GM23338 (cell line): Measurements from ENCODE around the gene KLHL18. TPM values are rescaled to one million over a fixed set of nuclear protein-coding genes. Genes with fewer than 3 reads are reported as not detected.

Source experiments
- ATAC-seq: fragments of 200-7000 bp; cut with Tn5 transposase; 3 replicates; pipeline ENCODE4 v1.9.1; 2020
- DNase-seq: peaks from one replicate; pipeline ENCODE4 v3.0.0-alpha.2; 2015; ENCODE audit warnings: low spot score
- H2AFZ ChIP-seq: fragments of 200-600 bp; sonication (generic); 2 replicates; pipeline ENCODE4 v1.8.0; 2016; ENCODE audit warnings: antibody characterized with exemption, mild to moderate bottlenecking, moderate library complexity
- H3F3A ChIP-seq: fragments of 200-600 bp; sonication (generic); replicated peaks from 2 replicates; pipeline ENCODE4 v1.8.0; 2017; ENCODE audit warnings: antibody characterized with exemption, mixed run types, low read depth
- H3K27ac ChIP-seq: fragments of 200-600 bp; sonication (generic); 2 replicates; pipeline ENCODE4 v1.6.1; 2016; ENCODE audit warnings: low read depth
- H3K27me3 ChIP-seq: fragments of 200-600 bp; sonication (generic); 2 replicates; pipeline ENCODE4 v1.8.0; 2016; ENCODE audit warnings: mild to moderate bottlenecking, mixed run types, moderate library complexity; ENCODE audit not compliant: insufficient read depth
- H3K36me3 ChIP-seq: fragments of 200-600 bp; sonication (generic); 2 replicates; pipeline ENCODE4 v1.8.0; 2016; ENCODE audit warnings: mild to moderate bottlenecking; ENCODE audit not compliant: insufficient read depth
- H3K4me1 ChIP-seq: fragments of 200-600 bp; sonication (generic); 2 replicates; pipeline ENCODE4 v1.8.0; 2016; ENCODE audit warnings: mild to moderate bottlenecking, moderate library complexity; ENCODE audit not compliant: insufficient read depth
- H3K4me2 ChIP-seq: fragments of 200-600 bp; sonication (generic); 2 replicates; pipeline ENCODE4 v1.7.1; 2017; ENCODE audit warnings: mixed run types
- H3K4me3 ChIP-seq: fragments of 200-600 bp; sonication (generic); 2 replicates; pipeline ENCODE4 v1.6.1; 2016; ENCODE audit warnings: mixed run types
- H3K79me2 ChIP-seq: fragments of 200-600 bp; sonication (generic); replicated peaks from 2 replicates; pipeline ENCODE4 v1.8.0; 2017; ENCODE audit warnings: mild to moderate bottlenecking; ENCODE audit not compliant: insufficient read depth
- H3K9me2 ChIP-seq: fragments of 200-600 bp; sonication (generic); 2 replicates; pipeline ENCODE4 v1.8.0; 2017; ENCODE audit not compliant: insufficient read depth
- H4K20me1 ChIP-seq: fragments of 200-600 bp; sonication (generic); replicated peaks from 2 replicates; pipeline ENCODE4 v1.8.0; 2017; ENCODE audit warnings: mild to moderate bottlenecking; ENCODE audit not compliant: insufficient read depth
- H3K27ac Mint-ChIP-seq: 2 replicates; pipeline ENCODE4 v1.8.0; 2020; ENCODE audit warnings: inconsistent platforms, mild to moderate bottlenecking, moderate library complexity, mixed read lengths
- H3K27me3 Mint-ChIP-seq: 3 replicates; pipeline ENCODE4 v1.8.0; 2022; ENCODE audit warnings: low read depth, mild to moderate bottlenecking, moderate library complexity, mixed read lengths, inconsistent platforms; ENCODE audit not compliant: insufficient read depth, poor library complexity
- H3K36me3 Mint-ChIP-seq: 3 replicates; pipeline ENCODE4 v1.8.0; 2021; ENCODE audit warnings: low read depth, mild to moderate bottlenecking, inconsistent platforms, moderate library complexity, mixed read lengths
- H3K4me1 Mint-ChIP-seq: 3 replicates; pipeline ENCODE4 v1.8.0; 2020; ENCODE audit warnings: mild to moderate bottlenecking, inconsistent platforms, mixed read lengths
- H3K4me3 Mint-ChIP-seq: 3 replicates; pipeline ENCODE4 v1.8.0; 2021; ENCODE audit warnings: moderate library complexity, mild to moderate bottlenecking, inconsistent platforms, mixed read lengths
- H3K9me3 Mint-ChIP-seq: 3 replicates; pipeline ENCODE4 v1.8.0; 2020; ENCODE audit warnings: moderate library complexity, mild to moderate bottlenecking, inconsistent platforms, mixed read lengths
- CREB1 ChIP-seq: fragments of 250-450 bp; sonication (Bioruptor Pico); IDR thresholded peaks from 2 replicates; pipeline ENCODE4 v1.5.0; 2020; ENCODE audit warnings: low read depth, mild to moderate bottlenecking, moderate library complexity
- EZH2 ChIP-seq: fragments of 200-600 bp; sonication (generic); IDR thresholded peaks from one replicate; pipeline ENCODE4 v1.8.0; 2017; ENCODE audit warnings: antibody characterized with exemption, mild to moderate bottlenecking, low read depth; ENCODE audit not compliant: unreplicated experiment
- EZH2phosphoT487 ChIP-seq: fragments of 200-600 bp; sonication (generic); IDR thresholded peaks from one replicate; pipeline ENCODE4 v1.8.1; 2018; ENCODE audit warnings: antibody characterized with exemption; ENCODE audit not compliant: unreplicated experiment
- JUNB ChIP-seq: IDR thresholded peaks from one replicate; pipeline ENCODE4 v1.6.1; 2016; ENCODE audit warnings: antibody characterized with exemption; ENCODE audit not compliant: unreplicated experiment
- NANOG ChIP-seq: IDR thresholded peaks from 2 replicates; pipeline ENCODE4 v1.6.1; 2016; ENCODE audit warnings: antibody characterized with exemption, borderline replicate concordance
- POLR2AphosphoS5 ChIP-seq: IDR thresholded peaks from 2 replicates; pipeline ENCODE4 v1.6.1; 2016; ENCODE audit warnings: antibody characterized with exemption, low read depth
- REST ChIP-seq: IDR thresholded peaks from one replicate; pipeline ENCODE4 v1.6.1; 2018; ENCODE audit warnings: antibody characterized with exemption; ENCODE audit not compliant: unreplicated experiment
- STAT1 ChIP-seq: IDR thresholded peaks from one replicate; pipeline ENCODE4 v1.6.1; 2016; ENCODE audit warnings: antibody characterized with exemption; ENCODE audit not compliant: unreplicated experiment
- ZNF114 ChIP-seq: fragments of 250-450 bp; sonication (Bioruptor Pico); IDR thresholded peaks from 2 replicates; pipeline ENCODE4 v1.5.0; 2020; ENCODE audit warnings: mild to moderate bottlenecking, moderate library complexity
- ZNF331 ChIP-seq: fragments of 250-450 bp; sonication (Bioruptor Pico); IDR thresholded peaks from 2 replicates; pipeline ENCODE4 v1.5.0; 2020; ENCODE audit warnings: low read depth, mild to moderate bottlenecking, moderate library complexity
- ZNF462 ChIP-seq: fragments of 250-450 bp; sonication (Bioruptor Pico); IDR thresholded peaks from 2 replicates; pipeline ENCODE4 v1.5.0; 2020; ENCODE audit warnings: mild to moderate bottlenecking, moderate library complexity
- polyA plus RNA-seq: library from polyadenylated mRNA; unstranded; fragments of >200 nt; fragmentation: Nextera tagmentation; extraction: Ambion mirVana; gene quantifications from 2 replicates; pipeline ENCODE4 v1.2.1, GENCODE V29; 2016
- total RNA-seq: library from RNA; depleted of rRNA; stranded (reverse); fragments of >200 nt; shearing (Covaris generic); gene quantifications from 2 replicates; pipeline ENCODE4 v1.2.3, GENCODE V29; 2014
- TF ChIP-seq, protein P1 (sequence below): IDR thresholded peaks from 2 replicates; pipeline ENCODE4 v1.6.1; 2016; ENCODE audit warnings: antibody characterized with exemption
- TF ChIP-seq, protein P2 (sequence below), 2 experiments: fragments of 200-600 bp in 1 of 2; sonication (generic) in 1 of 2; conservative IDR thresholded peaks; 2 replicates each; pipeline versions ENCODE4 v1.5.1 to v1.6.1; 2016 to 2017; ENCODE audit warnings: antibody characterized with exemption in 2 of 2, low read depth in 2 of 2, mild to moderate bottlenecking in 2 of 2, moderate library complexity in 1 of 2

KLHL18 gene
- total and polyA plus RNA-seq, 2 experiments from 2014 or later = 11.3 to 18.1 TPM

GRCh38 chr3:47339951-47340350 is 57.2 kb downstream of the KLHL18 start:
- no peak for DNase-seq
- H3K4me2 ChIP-seq = no peak overlapping the region
- H3F3A ChIP-seq = no peaks in the 10 kb centered on the region
- no peaks in the 10 kb centered on the region for H3K4me1 ChIP-seq
- no peak overlapping the region for H3K27ac ChIP-seq
- no peak overlapping the region for H2AFZ ChIP-seq
- peaks cover 6% of the 10 kb centered on the region for H3K27me3 Mint-ChIP-seq
- no peaks in the 10 kb centered on the region; the same call in 2 of the 3 replicates for H3K9me3 Mint-ChIP-seq
- no peaks in the 10 kb centered on the region for H3K4me1 Mint-ChIP-seq
- no peaks in the 10 kb centered on the region for H3K9me2 ChIP-seq
- no peaks in the 10 kb centered on the region for H3K27me3 ChIP-seq
- H3K27ac Mint-ChIP-seq = no peak overlapping the region
- H3K36me3 ChIP-seq = peaks cover 17% of the 10 kb centered on the region
- ATAC-seq = no peak
- H3K79me2 ChIP-seq = no peaks in the 10 kb centered on the region
- peaks cover 71% of the 10 kb centered on the region for H3K36me3 Mint-ChIP-seq
- no peak overlapping the region for H3K4me3 Mint-ChIP-seq
- TF ChIP-seq, protein P1, sequence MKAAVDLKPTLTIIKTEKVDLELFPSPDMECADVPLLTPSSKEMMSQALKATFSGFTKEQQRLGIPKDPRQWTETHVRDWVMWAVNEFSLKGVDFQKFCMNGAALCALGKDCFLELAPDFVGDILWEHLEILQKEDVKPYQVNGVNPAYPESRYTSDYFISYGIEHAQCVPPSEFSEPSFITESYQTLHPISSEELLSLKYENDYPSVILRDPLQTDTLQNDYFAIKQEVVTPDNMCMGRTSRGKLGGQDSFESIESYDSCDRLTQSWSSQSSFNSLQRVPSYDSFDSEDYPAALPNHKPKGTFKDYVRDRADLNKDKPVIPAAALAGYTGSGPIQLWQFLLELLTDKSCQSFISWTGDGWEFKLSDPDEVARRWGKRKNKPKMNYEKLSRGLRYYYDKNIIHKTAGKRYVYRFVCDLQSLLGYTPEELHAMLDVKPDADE = no peak
- no peak for TF ChIP-seq ZNF462 (CRISPR knock-in tag)
- TF ChIP-seq ZNF331 (CRISPR knock-in tag) = no peak
- no peak for TF ChIP-seq JUNB
- no peak for TF ChIP-seq REST
- TF ChIP-seq, protein P2, sequence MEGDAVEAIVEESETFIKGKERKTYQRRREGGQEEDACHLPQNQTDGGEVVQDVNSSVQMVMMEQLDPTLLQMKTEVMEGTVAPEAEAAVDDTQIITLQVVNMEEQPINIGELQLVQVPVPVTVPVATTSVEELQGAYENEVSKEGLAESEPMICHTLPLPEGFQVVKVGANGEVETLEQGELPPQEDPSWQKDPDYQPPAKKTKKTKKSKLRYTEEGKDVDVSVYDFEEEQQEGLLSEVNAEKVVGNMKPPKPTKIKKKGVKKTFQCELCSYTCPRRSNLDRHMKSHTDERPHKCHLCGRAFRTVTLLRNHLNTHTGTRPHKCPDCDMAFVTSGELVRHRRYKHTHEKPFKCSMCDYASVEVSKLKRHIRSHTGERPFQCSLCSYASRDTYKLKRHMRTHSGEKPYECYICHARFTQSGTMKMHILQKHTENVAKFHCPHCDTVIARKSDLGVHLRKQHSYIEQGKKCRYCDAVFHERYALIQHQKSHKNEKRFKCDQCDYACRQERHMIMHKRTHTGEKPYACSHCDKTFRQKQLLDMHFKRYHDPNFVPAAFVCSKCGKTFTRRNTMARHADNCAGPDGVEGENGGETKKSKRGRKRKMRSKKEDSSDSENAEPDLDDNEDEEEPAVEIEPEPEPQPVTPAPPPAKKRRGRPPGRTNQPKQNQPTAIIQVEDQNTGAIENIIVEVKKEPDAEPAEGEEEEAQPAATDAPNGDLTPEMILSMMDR (conservative IDR thresholded peaks at IDR 0.05; ENCODE audit: low read depth in 2 of 2) = no peak
- no peak for TF ChIP-seq NANOG
- no peak for TF ChIP-seq STAT1
- TF ChIP-seq EZH2 = no peak
- no peak for TF ChIP-seq ZNF114 (CRISPR knock-in tag)
- no peak for TF ChIP-seq POLR2AphosphoS5
- no peak for TF ChIP-seq CREB1 (CRISPR knock-in tag)
- no peak for TF ChIP-seq EZH2phosphoT487
- no peak overlapping the region for H3K4me3 ChIP-seq
- peaks cover 7% of the 10 kb centered on the region; the same call in 1 of the 2 replicates for H4K20me1 ChIP-seq
